Neuron (in vitro differentiated cells): Measurements from ENCODE around the gene OMG.
"Not testable (repeated sequence)": the region's sequence is repeated elsewhere in the genome, so short reads cannot be mapped to it uniquely, and the experiment has no call there.

Experiments
- H2AFZ ChIP-seq: one replicate; pipeline ENCODE4 v1.6.1; 2013; ENCODE audit warnings: low read depth, mild to moderate bottlenecking, inconsistent platforms, low read length, moderate library complexity
- H3K27me3 ChIP-seq: one replicate; pipeline ENCODE4 v1.6.1; 2013; ENCODE audit warnings: low read length; ENCODE audit not compliant: insufficient read depth
- H3K36me3 ChIP-seq: one replicate; pipeline ENCODE4 v1.6.1; 2013; ENCODE audit warnings: low read length; ENCODE audit not compliant: insufficient read depth
- H3K4me1 ChIP-seq: one replicate; pipeline ENCODE4 v1.6.1; 2013; ENCODE audit warnings: low read length; ENCODE audit not compliant: insufficient read depth
- H3K4me3 ChIP-seq: 2 replicates; pipeline ENCODE4 v1.5.1; 2013; ENCODE audit warnings: mild to moderate bottlenecking, low read length, moderate library complexity
- H3K9me3 ChIP-seq: one replicate; pipeline ENCODE4 v1.6.1; 2013; ENCODE audit warnings: low read length

The OMG gene

GRCh38 chr17:31272236-31272635 is 24.8 kb downstream of the OMG start:
- Histone ChIP-seq H3K4me1 (peaks cover 17% of the 10 kb centered on the region), H3K9me3 (no peaks in the 10 kb centered on the region), H3K4me3 (no peak overlapping the region), H3K27me3 (no peaks in the 10 kb centered on the region), H2AFZ (no peak overlapping the region), H3K36me3 (peaks cover 33% of the 10 kb centered on the region)

GRCh38 chr17:31269578-31269983 is 27.5 kb downstream of the OMG start:
- H3K27me3 ChIP-seq, result no peaks in the 10 kb centered on the region
- H3K9me3 ChIP-seq, result no peaks in the 10 kb centered on the region
- H3K4me1 ChIP-seq, result peaks cover 17% of the 10 kb centered on the region
- no peak overlapping the region for H2AFZ ChIP-seq
- H3K4me3 ChIP-seq, result no peak overlapping the region
- peaks cover 36% of the 10 kb centered on the region for H3K36me3 ChIP-seq

GRCh38 chr17:31269036-31269577 is 27.9 kb downstream of the OMG start:
- H3K27me3 ChIP-seq, result no peaks in the 10 kb centered on the region
- H3K9me3 ChIP-seq, result no peaks in the 10 kb centered on the region
- H3K36me3 ChIP-seq, result peaks cover 34% of the 10 kb centered on the region
- H3K4me3 ChIP-seq, result no peak overlapping the region
- H2AFZ ChIP-seq, result no peak overlapping the region
- H3K4me1 ChIP-seq, result peaks cover 17% of the 10 kb centered on the region

- no peaks in the 10 kb centered on the region for H3K27me3 ChIP-seq
- no peaks in the 10 kb centered on the region for H3K9me3 ChIP-seq
- H3K36me3 ChIP-seq, result peaks cover 48% of the 10 kb centered on the region
- peaks cover 17% of the 10 kb centered on the region for H3K4me1 ChIP-seq
- H3K4me3 ChIP-seq, result no peak overlapping the region
- H2AFZ ChIP-seq, result no peak overlapping the region
Measured at GRCh38 chr17:31266042-31266441, 31.0 kb downstream of the OMG start.

- not testable (repeated sequence) for H3K27me3 ChIP-seq, H3K4me1 ChIP-seq, H3K9me3 ChIP-seq, H2AFZ ChIP-seq, H3K4me3 ChIP-seq
- peaks cover 61% of the 10 kb centered on the region for H3K36me3 ChIP-seq
Measured at GRCh38 chr17:31262923-31263322, 34.1 kb downstream of the OMG start.

- no peaks in the 10 kb centered on the region for H3K27me3 ChIP-seq
- peaks cover 55% of the 10 kb centered on the region for H3K36me3 ChIP-seq
- H3K4me1 ChIP-seq, result no peaks in the 10 kb centered on the region
- no peaks in the 10 kb centered on the region for H3K9me3 ChIP-seq
- no peak overlapping the region for H3K4me3 ChIP-seq
- H2AFZ ChIP-seq, result no peak overlapping the region
Measured at GRCh38 chr17:31261601-31262000, 35.4 kb downstream of the OMG start.

GRCh38 chr17:31260151-31260550 is 36.9 kb downstream of the OMG start:
- Histone ChIP-seq H3K27me3 (no peaks in the 10 kb centered on the region), H3K9me3 (no peaks in the 10 kb centered on the region), H3K36me3 (peaks cover 43% of the 10 kb centered on the region), H3K4me3 (no peak overlapping the region), H3K4me1 (no peaks in the 10 kb centered on the region), H2AFZ (no peak overlapping the region)

GRCh38 chr17:31256936-31257335 is 40.1 kb downstream of the OMG start:
- H3K36me3 ChIP-seq, result peaks cover 38% of the 10 kb centered on the region
- H3K4me1 ChIP-seq, result no peaks in the 10 kb centered on the region
- no peak overlapping the region for H2AFZ ChIP-seq
- no peak overlapping the region for H3K4me3 ChIP-seq
- H3K9me3 ChIP-seq, result no peaks in the 10 kb centered on the region
- H3K27me3 ChIP-seq, result no peaks in the 10 kb centered on the region

GRCh38 chr17:31254654-31255053 is 42.4 kb downstream of the OMG start:
- Histone ChIP-seq H3K27me3 (no peaks in the 10 kb centered on the region), H2AFZ (no peak overlapping the region), H3K4me1 (no peaks in the 10 kb centered on the region), H3K4me3 (no peak overlapping the region), H3K36me3 (peaks cover 30% of the 10 kb centered on the region), H3K9me3 (no peaks in the 10 kb centered on the region)

- Histone ChIP-seq H3K36me3 (peaks cover 37% of the 10 kb centered on the region), H3K4me3 (no peak overlapping the region), H3K4me1 (no peaks in the 10 kb centered on the region), H3K27me3 (no peaks in the 10 kb centered on the region), H3K9me3 (no peaks in the 10 kb centered on the region), H2AFZ (no peak overlapping the region)
Measured at GRCh38 chr17:31252741-31253140, 44.3 kb downstream of the OMG start.

- H3K36me3 ChIP-seq, result peaks cover 37% of the 10 kb centered on the region
- no peaks in the 10 kb centered on the region for H3K4me1 ChIP-seq
- H3K27me3 ChIP-seq, result no peaks in the 10 kb centered on the region
- no peaks in the 10 kb centered on the region for H3K9me3 ChIP-seq
- H2AFZ ChIP-seq, result no peak overlapping the region
- no peak overlapping the region for H3K4me3 ChIP-seq
Measured at GRCh38 chr17:31251970-31252328, 45.1 kb downstream of the OMG start.

GRCh38 chr17:31251105-31251969 is 45.7 kb downstream of the OMG start:
- Histone ChIP-seq H3K9me3 (no peaks in the 10 kb centered on the region), H3K4me1 (no peaks in the 10 kb centered on the region), H3K36me3 (peaks cover 39% of the 10 kb centered on the region), H3K4me3 (no peak overlapping the region), H2AFZ (no peak overlapping the region), H3K27me3 (no peaks in the 10 kb centered on the region)

- no peaks in the 10 kb centered on the region for H3K9me3 ChIP-seq
- H3K36me3 ChIP-seq, result peaks cover 50% of the 10 kb centered on the region
- H3K4me3 ChIP-seq, result no peak overlapping the region
Measured at GRCh38 chr17:31250229-31250628, 46.8 kb downstream of the OMG start.

GRCh38 chr17:31249835-31250141 is 47.3 kb downstream of the OMG start:
- H3K36me3 ChIP-seq, result peaks cover 50% of the 10 kb centered on the region
- H3K4me1 ChIP-seq, result no peaks in the 10 kb centered on the region
- no peak overlapping the region for H3K4me3 ChIP-seq
- H3K27me3 ChIP-seq, result no peaks in the 10 kb centered on the region
- H2AFZ ChIP-seq, result no peak overlapping the region
- H3K9me3 ChIP-seq, result no peaks in the 10 kb centered on the region

More at GRCh38 chr17:31250229-31250628, 46.8 kb downstream of the OMG start:
- no peaks in the 10 kb centered on the region for H3K4me1 ChIP-seq
- H3K27me3 ChIP-seq, result no peaks in the 10 kb centered on the region
- no peak overlapping the region for H2AFZ ChIP-seq
